HFFc6 (cell line): ENCODE data around the gene ZKSCAN2. TPM values are rescaled to one million over a fixed set of nuclear protein-coding genes. Genes with fewer than 3 reads are reported as not detected.
A peak's percentile ranks its signal among the peaks of the same experiment; 100 is the strongest.

Experiments used
- DNase-seq: peaks from one replicate; pipeline ENCODE4 v3.0.0-alpha.2; 2018
- H3K27ac Mint-ChIP-seq: 2 replicates; pipeline ENCODE4 v1.8.0; 2020; ENCODE audit warnings: mild to moderate bottlenecking, mixed read lengths
- H3K27me3 Mint-ChIP-seq: 2 replicates; pipeline ENCODE4 v1.8.0; 2021; ENCODE audit warnings: mild to moderate bottlenecking, moderate library complexity, mixed read lengths; ENCODE audit not compliant: insufficient read depth
- H3K36me3 Mint-ChIP-seq: 2 replicates; pipeline ENCODE4 v1.8.0; 2021; ENCODE audit warnings: low read depth, mixed read lengths
- H3K4me1 Mint-ChIP-seq: 2 replicates; pipeline ENCODE4 v1.8.0; 2020; ENCODE audit warnings: low read depth, mixed read lengths
- H3K4me3 Mint-ChIP-seq: 2 replicates; pipeline ENCODE4 v1.8.0; 2020; ENCODE audit warnings: mild to moderate bottlenecking, moderate library complexity, mixed read lengths
- H3K9me3 Mint-ChIP-seq: 2 replicates; pipeline ENCODE4 v1.8.0; 2020; ENCODE audit warnings: mild to moderate bottlenecking, mixed read lengths
- long read RNA-seq: library from polyadenylated mRNA; unstranded; transcript quantifications from one replicate; pipeline ENCODE4 v2.0.0, GENCODE V29; 2019
- total RNA-seq, 6 experiments: library from RNA; stranded (reverse); fragmentation: NEBNext Ultra II Directional; extraction: Animal tissue kit (Norgen Biotek cat#: 25700); gene quantifications; 2 replicates in 1 of 6; 3 replicates in 5 of 6; pipeline ENCODE4 v1.2.3, GENCODE V29; 2021
- TF ChIP-seq, protein P1 (sequence below): fragments of 200-600 bp; sonication (generic); IDR thresholded peaks from 2 replicates; pipeline ENCODE4 v1.5.0; 2021; ENCODE audit warnings: antibody characterized with exemption, mild to moderate bottlenecking

ZKSCAN2 gene
- total RNA-seq, result 1 to 10 TPM; 4.0 to 4.8 (median 4.2) TPM
- long read RNA-seq, full-length matches to known transcripts, result 1 of 3 reads
- long read RNA-seq, partial matches to known transcripts, result 1 of 3 reads
- long read RNA-seq, other reads (novel, unspliced or antisense), result 1 of 3 reads

DNA sequence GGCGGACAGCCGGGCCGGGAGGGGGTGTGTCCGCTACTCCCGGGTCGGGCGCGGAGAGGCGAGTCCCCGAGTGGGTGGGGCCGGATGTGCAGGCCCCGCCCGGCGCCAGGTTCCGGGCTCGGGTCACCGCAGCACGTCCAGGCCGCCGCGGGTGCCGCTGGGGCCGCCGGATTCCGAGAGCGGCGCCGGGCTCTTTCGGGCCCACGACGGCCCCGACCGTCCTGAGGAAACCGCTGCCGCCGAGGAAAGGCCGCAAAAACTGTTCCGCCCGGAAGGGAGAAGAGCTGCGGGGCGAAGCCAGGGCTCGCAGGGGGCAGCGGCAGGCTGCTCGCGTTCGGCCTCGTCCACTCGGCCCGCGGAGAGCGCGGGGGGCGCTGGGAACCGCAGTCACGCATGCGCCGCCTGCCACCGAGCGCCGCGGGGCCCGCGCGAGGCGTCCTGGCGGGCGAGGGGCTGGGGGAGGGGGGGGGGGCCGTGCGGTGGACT is at the start of gene ZKSCAN2:
TSS of gene ZKSCAN2 (minus strand) at position 376 of the 486 bp plus-strand sequence. CDS start 718 bp downstream, outside the sequence.
- TF ChIP-seq, protein P1, sequence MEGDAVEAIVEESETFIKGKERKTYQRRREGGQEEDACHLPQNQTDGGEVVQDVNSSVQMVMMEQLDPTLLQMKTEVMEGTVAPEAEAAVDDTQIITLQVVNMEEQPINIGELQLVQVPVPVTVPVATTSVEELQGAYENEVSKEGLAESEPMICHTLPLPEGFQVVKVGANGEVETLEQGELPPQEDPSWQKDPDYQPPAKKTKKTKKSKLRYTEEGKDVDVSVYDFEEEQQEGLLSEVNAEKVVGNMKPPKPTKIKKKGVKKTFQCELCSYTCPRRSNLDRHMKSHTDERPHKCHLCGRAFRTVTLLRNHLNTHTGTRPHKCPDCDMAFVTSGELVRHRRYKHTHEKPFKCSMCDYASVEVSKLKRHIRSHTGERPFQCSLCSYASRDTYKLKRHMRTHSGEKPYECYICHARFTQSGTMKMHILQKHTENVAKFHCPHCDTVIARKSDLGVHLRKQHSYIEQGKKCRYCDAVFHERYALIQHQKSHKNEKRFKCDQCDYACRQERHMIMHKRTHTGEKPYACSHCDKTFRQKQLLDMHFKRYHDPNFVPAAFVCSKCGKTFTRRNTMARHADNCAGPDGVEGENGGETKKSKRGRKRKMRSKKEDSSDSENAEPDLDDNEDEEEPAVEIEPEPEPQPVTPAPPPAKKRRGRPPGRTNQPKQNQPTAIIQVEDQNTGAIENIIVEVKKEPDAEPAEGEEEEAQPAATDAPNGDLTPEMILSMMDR, result no peak
- H3K9me3 Mint-ChIP-seq, result no peaks in the 10 kb centered on the region
- H3K27me3 Mint-ChIP-seq, result peaks cover 4% of the 10 kb centered on the region
- H3K27ac Mint-ChIP-seq, result peak within 1 kb of the TSS; percentile 96
- DNase-seq, result peak; percentile 82
- peaks cover 46% of the 10 kb centered on the region for H3K4me1 Mint-ChIP-seq
- H3K36me3 Mint-ChIP-seq, result no peaks in the 10 kb centered on the region
- peak within 1 kb of the TSS; percentile 89 for H3K4me3 Mint-ChIP-seq

- TF ChIP-seq, protein P1, result no peak
- DNase-seq, result no peak
- no peak overlapping the region for H3K27ac Mint-ChIP-seq
Measured at GRCh38 chr16:25299792-25300590, 42.3 kb upstream of the ZKSCAN2 start.

DNA sequence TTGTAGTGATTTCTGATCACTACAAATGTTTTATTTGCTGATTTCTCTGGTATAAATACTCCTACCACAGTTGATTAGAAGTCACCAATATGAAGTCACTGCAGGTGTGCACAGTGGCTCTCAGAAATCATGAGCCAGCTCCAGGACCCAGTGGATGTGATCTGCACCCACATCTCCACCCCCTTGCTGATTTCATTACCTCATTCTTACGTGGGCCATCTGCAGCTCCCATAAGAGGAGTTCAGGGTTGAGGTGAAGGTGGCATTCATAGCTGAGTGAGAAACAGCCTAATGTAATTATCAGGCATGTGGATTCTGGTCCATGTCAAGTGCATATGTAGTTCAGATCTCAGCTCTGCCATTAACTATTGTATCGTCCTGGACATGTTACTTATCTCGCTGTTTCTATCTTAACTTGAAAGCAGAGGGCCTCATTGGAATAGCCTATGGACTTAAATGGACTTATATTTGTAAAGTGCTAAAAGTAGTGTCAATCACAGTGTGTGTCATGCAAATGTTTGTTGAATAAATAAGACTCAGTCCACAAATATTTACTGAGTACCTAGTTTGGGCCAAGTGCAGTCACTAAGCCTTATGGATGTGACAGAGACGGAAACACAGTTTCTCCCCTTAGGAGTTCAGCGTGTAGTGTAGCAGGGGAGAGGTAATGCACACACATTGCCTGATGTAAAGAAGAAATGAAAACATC is 40.7 kb upstream of the ZKSCAN2 start:
- H3K4me1 Mint-ChIP-seq, result no peaks in the 10 kb centered on the region
- H3K4me3 Mint-ChIP-seq, result no peak overlapping the region
- no peaks in the 10 kb centered on the region for H3K36me3 Mint-ChIP-seq
- H3K9me3 Mint-ChIP-seq, result no peaks in the 10 kb centered on the region
- H3K27ac Mint-ChIP-seq, result no peak overlapping the region
- TF ChIP-seq, protein P1, result no peak
- H3K27me3 Mint-ChIP-seq, result peaks cover 2% of the 10 kb centered on the region
- no peak for DNase-seq

More at GRCh38 chr16:25299792-25300590, 42.3 kb upstream of the ZKSCAN2 start:
- Mint-ChIP-seq H3K4me3 (no peak overlapping the region), H3K4me1 (no peaks in the 10 kb centered on the region), H3K9me3 (no peaks in the 10 kb centered on the region), H3K27me3 (no peaks in the 10 kb centered on the region; the same call in 1 of the 2 replicates), H3K36me3 (no peaks in the 10 kb centered on the region)

DNA sequence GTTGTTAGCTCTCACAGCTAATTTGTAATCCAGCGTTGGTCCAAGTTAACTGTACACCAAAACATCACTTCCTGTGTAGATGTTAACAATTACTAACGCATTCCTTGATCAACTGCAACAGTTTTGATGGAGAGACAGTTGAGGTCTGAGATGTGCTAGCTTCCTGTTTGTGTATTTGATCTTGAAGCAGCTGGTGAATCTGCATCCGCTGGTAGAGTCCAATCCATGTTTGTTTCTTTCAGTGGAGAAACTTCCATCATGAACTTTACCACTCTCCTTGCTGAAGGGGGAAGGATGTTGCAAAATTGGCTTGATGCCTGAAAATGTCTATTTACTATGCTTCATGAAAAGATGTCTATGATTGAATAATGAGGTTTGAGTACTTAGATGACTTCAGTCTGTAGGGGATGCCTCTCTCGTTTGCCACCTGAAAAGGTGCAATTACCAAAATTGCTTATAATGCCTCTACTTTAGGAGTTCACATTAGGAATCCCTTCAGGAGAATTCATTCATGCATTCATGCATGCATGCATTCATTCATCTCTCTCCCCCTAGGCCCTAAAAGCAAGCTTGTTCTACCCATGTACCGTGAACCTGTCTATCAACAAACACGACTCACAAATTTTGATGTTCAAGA is 39.6 kb upstream of the ZKSCAN2 start:
- H3K4me3 Mint-ChIP-seq, result no peak overlapping the region
- TF ChIP-seq, protein P1, result no peak
- H3K9me3 Mint-ChIP-seq, result no peaks in the 10 kb centered on the region
- H3K36me3 Mint-ChIP-seq, result no peaks in the 10 kb centered on the region
- no peak for DNase-seq
- no peaks in the 10 kb centered on the region for H3K4me1 Mint-ChIP-seq
- no peak overlapping the region for H3K27ac Mint-ChIP-seq
- peaks cover 5% of the 10 kb centered on the region for H3K27me3 Mint-ChIP-seq

GRCh38 chr16:25291580-25291979 is 33.9 kb upstream of the ZKSCAN2 start:
- no peaks in the 10 kb centered on the region for H3K4me1 Mint-ChIP-seq
- H3K9me3 Mint-ChIP-seq, result no peaks in the 10 kb centered on the region
- peaks cover 5% of the 10 kb centered on the region for H3K27me3 Mint-ChIP-seq
- TF ChIP-seq, protein P1, result no peak
- no peak for DNase-seq
- H3K36me3 Mint-ChIP-seq, result no peaks in the 10 kb centered on the region
- H3K4me3 Mint-ChIP-seq, result no peak overlapping the region
- no peak overlapping the region for H3K27ac Mint-ChIP-seq
